Measurements from ENCODE around the gene FAM193B.
"Not testable (repeated sequence)": the region's sequence is repeated elsewhere in the genome, so short reads cannot be mapped to it uniquely, and the experiment has no call there.

Gene FAM193B

GRCh38 chr5:177487975-177488374 lies 66.4 kb downstream of the FAM193B start:
- no peak for DNase-seq (ENCODE audit: low read depth in 1 of 2, low spot score in 1 of 2)

- no peak for DNase-seq (ENCODE audit: low read depth in 1 of 2, low spot score in 1 of 2)
Observed at GRCh38 chr5:177487144-177487543, 67.2 kb downstream of the FAM193B start.

- DNase-seq (ENCODE audit: low read depth in 1 of 2, low spot score in 1 of 2): no peak
Observed at GRCh38 chr5:177486256-177486655, 68.1 kb downstream of the FAM193B start.

GRCh38 chr5:177485753-177486152 lies 68.6 kb downstream of the FAM193B start:
- DNase-seq (ENCODE audit: low read depth in 1 of 2, low spot score in 1 of 2): not testable (repeated sequence)

GRCh38 chr5:177484902-177485549 lies 69.3 kb downstream of the FAM193B start:
- DNase-seq (ENCODE audit: low read depth in 1 of 2, low spot score in 1 of 2): no peak

GRCh38 chr5:177483994-177484901 lies 70.1 kb downstream of the FAM193B start:
- DNase-seq (ENCODE audit: low read depth in 1 of 2, low spot score in 1 of 2): no peak

GRCh38 chr5:177483042-177483441 lies 71.3 kb downstream of the FAM193B start:
- no peak for DNase-seq (ENCODE audit: low read depth in 1 of 2, low spot score in 1 of 2)

- DNase-seq (ENCODE audit: low read depth in 1 of 2, low spot score in 1 of 2): no peak
Observed at GRCh38 chr5:177482359-177482795, 72.0 kb downstream of the FAM193B start.

GRCh38 chr5:177479774-177480173 lies 74.6 kb downstream of the FAM193B start:
- no peak for DNase-seq (ENCODE audit: low read depth in 1 of 2, low spot score in 1 of 2)

- DNase-seq (ENCODE audit: low read depth in 1 of 2, low spot score in 1 of 2): no peak
Observed at GRCh38 chr5:177478711-177479646, 75.4 kb downstream of the FAM193B start.

GRCh38 chr5:177477701-177478477 lies 76.5 kb downstream of the FAM193B start:
- DNase-seq (ENCODE audit: low read depth in 1 of 2, low spot score in 1 of 2): no peak

- no peak for DNase-seq (ENCODE audit: low read depth in 1 of 2, low spot score in 1 of 2)
Observed at GRCh38 chr5:177476531-177477233, 77.7 kb downstream of the FAM193B start.

GRCh38 chr5:177475563-177476427 lies 78.6 kb downstream of the FAM193B start:
- no peak for DNase-seq (ENCODE audit: low read depth in 1 of 2, low spot score in 1 of 2)

- no peak for DNase-seq (ENCODE audit: low read depth in 1 of 2, low spot score in 1 of 2)
Observed at GRCh38 chr5:177474846-177475562, 79.4 kb downstream of the FAM193B start.

GRCh38 chr5:177474002-177474476 lies 80.3 kb downstream of the FAM193B start:
- DNase-seq (ENCODE audit: low read depth in 1 of 2, low spot score in 1 of 2): no peak

- no peak for DNase-seq (ENCODE audit: low read depth in 1 of 2, low spot score in 1 of 2)
Observed at GRCh38 chr5:177473443-177474001, 80.8 kb downstream of the FAM193B start, which contains the start of gene DBN1. Gene DBN1 (minus strand): TSS chr5:177473634. CDS start chr5:177473521, 113 bp downstream.

All from activated CD4-positive, alpha-beta T cell treated with anti-CD3 and anti-CD28 coated beads, Interleukin-2, amount 50 U/mL, for 24 hours (primary cell).